Right atrium auricular region (tissue), 2 donors: Measurements from ENCODE around the gene YPEL1. TPM values are rescaled to one million over a fixed set of nuclear protein-coding genes. Genes with fewer than 3 reads are reported as not detected.

Experiments used
- DNase-seq: peaks from one replicate; pipeline ENCODE4 v3.0.0-alpha.2; 2019; ENCODE audit warnings: low spot score
- H3K27ac ChIP-seq, 2 donors: fragments of 200-600 bp; sonication (generic); 1 replicate in 1 of 2; 2 replicates in 1 of 2; pipeline ENCODE4 v1.5.1; 2016 to 2019
- H3K27me3 ChIP-seq, 2 donors: fragments of 200-600 bp; sonication (generic); one replicate each; pipeline versions ENCODE4 v1.5.1 to v1.6.0; 2017 to 2019
- H3K36me3 ChIP-seq: fragments of 200-600 bp; sonication (generic); one replicate; pipeline ENCODE4 v1.5.1; 2016
- H3K4me1 ChIP-seq, 2 donors: fragments of 200-600 bp; sonication (generic); one replicate each; pipeline versions ENCODE4 v1.5.1 to v1.6.0; 2017 to 2019
- H3K4me3 ChIP-seq, 2 donors: fragments of 200-600 bp; sonication (generic); 1 replicate in 1 of 2; 2 replicates in 1 of 2; pipeline ENCODE4 v1.5.1; 2017 to 2019; ENCODE audit warnings: mild to moderate bottlenecking in 1 of 2, moderate library complexity in 1 of 2
- H3K9me3 ChIP-seq, 2 donors: fragments of 200-600 bp; sonication (generic); one replicate each; pipeline ENCODE4 v1.5.1; 2019
- total RNA-seq, 2 donors: library from RNA; depleted of rRNA; stranded (reverse); fragments of >200 nt; gene quantifications; one replicate each; pipeline ENCODE4 v1.1.0, GENCODE V29; 2016
- TF ChIP-seq, protein P1 (sequence below), 2 donors: fragments of 200-600 bp; sonication (generic); IDR thresholded peaks; one replicate each; pipeline ENCODE4 v1.5.1; 2019; ENCODE audit warnings: antibody characterized with exemption in 2 of 2

YPEL1 gene
- total RNA-seq, 2 donors from 2014 or later: 5.0 to 11.5 TPM

DNA sequence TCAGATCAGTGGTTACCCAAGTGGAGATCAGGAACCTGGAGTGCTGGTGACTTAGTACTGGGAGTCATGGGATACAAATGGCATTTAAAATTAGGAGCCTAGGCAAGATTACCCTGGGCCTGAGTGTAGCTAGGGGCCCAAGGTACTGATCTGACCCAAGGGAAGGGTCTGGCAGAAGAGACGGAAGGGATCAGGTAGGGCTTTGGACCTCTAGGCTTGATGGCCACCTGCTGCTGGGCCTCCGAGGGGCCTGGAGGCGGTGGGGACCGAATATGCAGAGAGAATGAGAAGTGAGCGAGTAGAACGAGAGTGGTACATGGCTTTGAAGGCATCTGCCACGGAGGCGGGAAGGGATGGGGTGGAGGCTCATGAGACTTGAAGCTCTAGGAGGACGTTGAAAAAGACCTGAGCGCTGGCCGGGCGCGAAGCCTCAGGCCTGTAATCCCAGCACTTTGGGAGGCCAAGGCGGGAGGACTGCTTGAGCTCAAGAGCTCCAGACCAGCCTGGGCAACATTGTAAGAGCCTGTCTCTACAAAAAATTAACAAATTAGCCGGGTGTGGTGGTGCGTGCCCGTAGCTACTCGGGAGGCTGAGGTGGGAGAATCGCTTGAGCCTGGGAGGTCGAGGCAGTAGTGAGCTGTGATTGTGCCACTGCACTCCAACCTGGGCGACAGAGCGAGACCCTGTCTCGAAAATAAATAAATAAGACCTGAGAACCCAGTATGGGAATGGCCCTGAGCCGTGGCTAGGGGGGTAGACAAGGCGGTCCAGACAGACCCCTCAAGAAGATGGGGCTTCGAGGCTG lies 70.3 kb downstream of the YPEL1 start:
- Histone ChIP-seq H3K9me3 (no peaks in the 10 kb centered on the region), H3K27ac (peak overlapping the region; percentile 91 to 92), H3K36me3 (peaks cover 1% of the 10 kb centered on the region), H3K4me3 (peak overlapping the region; percentile 66 to 70), H3K27me3 (no peaks in the 10 kb centered on the region), H3K4me1 (peaks cover 0 to 17% of the 10 kb centered on the region in 2 donors)
- TF ChIP-seq, protein P1, sequence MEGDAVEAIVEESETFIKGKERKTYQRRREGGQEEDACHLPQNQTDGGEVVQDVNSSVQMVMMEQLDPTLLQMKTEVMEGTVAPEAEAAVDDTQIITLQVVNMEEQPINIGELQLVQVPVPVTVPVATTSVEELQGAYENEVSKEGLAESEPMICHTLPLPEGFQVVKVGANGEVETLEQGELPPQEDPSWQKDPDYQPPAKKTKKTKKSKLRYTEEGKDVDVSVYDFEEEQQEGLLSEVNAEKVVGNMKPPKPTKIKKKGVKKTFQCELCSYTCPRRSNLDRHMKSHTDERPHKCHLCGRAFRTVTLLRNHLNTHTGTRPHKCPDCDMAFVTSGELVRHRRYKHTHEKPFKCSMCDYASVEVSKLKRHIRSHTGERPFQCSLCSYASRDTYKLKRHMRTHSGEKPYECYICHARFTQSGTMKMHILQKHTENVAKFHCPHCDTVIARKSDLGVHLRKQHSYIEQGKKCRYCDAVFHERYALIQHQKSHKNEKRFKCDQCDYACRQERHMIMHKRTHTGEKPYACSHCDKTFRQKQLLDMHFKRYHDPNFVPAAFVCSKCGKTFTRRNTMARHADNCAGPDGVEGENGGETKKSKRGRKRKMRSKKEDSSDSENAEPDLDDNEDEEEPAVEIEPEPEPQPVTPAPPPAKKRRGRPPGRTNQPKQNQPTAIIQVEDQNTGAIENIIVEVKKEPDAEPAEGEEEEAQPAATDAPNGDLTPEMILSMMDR (IDR thresholded peaks at IDR 0.05): no peak
- no peak for DNase-seq

DNA sequence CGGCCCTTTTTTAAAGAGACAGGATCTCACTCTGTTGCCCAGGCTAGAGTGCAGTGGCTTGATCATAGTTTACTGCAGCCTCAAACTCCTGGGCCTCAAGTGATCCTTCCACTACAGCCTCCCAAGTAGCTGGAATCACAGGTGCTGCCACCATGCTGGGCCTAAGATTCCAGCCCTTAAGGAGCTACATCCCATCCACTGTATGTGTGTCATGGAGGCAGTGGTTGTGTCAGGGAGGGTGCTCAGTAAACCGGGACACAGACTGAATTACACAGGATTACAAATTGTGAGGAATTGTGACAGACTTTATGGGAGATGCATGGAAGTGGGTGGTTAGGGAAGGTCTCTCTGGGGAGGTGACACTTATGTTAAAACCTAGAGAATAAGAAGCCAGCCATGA lies 71.9 kb downstream of the YPEL1 start:
- H3K4me3 ChIP-seq: no peak overlapping the region
- H3K4me1 ChIP-seq: peaks cover 0 to 17% of the 10 kb centered on the region in 2 donors
- H3K9me3 ChIP-seq: no peaks in the 10 kb centered on the region
- TF ChIP-seq, protein P1 (IDR thresholded peaks at IDR 0.05): no peak
- DNase-seq: no peak
- no peaks in the 10 kb centered on the region for H3K27me3 ChIP-seq
- no peak overlapping the region for H3K27ac ChIP-seq
- no peaks in the 10 kb centered on the region for H3K36me3 ChIP-seq

DNA sequence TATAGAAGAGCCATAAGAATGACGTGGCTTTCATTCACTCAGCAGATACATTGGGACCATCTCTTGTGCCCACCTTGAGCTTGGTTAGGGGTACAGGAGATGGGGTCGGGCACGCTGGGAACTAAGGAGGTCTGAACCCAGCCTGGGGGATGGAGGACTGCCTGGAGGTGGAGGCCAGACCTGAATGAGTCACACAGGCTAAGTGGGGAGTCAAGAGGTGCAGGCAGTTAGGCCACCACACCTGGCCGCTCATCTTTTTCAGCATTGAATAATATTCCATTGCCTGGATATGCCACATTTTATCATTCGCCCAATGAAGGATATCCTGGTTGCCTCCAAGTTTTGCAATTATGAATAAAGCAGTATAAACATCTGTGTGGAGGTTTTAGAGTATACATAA lies 73.6 kb downstream of the YPEL1 start:
- DNase-seq: no peak
- TF ChIP-seq, protein P1 (IDR thresholded peaks at IDR 0.05): no peak
- Histone ChIP-seq H3K27ac (no peak overlapping the region), H3K9me3 (no peaks in the 10 kb centered on the region), H3K4me1 (peaks cover 0 to 26% of the 10 kb centered on the region in 2 donors), H3K4me3 (no peak overlapping the region), H3K36me3 (no peaks in the 10 kb centered on the region), H3K27me3 (no peaks in the 10 kb centered on the region)

DNA sequence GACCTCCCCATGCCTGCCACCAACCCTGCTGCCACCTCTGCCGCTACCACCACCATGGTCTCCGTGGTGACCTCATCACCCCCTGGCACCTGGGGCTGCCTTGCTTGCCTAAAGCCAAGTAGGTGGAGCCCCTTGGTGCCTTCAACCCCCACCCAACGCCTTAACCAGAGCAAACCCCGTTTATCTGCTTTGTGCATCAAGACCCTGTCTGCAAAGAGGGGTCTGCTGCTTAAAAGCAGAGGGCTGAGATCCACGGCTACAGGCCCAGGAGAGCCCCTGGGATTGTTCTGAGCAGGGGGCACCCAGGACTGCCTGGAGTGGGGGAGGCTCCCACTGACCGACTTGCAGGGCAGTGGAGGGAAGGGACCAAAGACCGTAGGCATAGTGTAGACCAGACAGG lies 74.7 kb downstream of the YPEL1 start:
- no peak overlapping the region for H3K27ac ChIP-seq
- DNase-seq: no peak
- H3K27me3 ChIP-seq: no peaks in the 10 kb centered on the region
- TF ChIP-seq, protein P1 (IDR thresholded peaks at IDR 0.05): no peak
- H3K4me1 ChIP-seq: peaks cover 0 to 19% of the 10 kb centered on the region in 2 donors
- no peaks in the 10 kb centered on the region for H3K9me3 ChIP-seq
- no peak overlapping the region for H3K4me3 ChIP-seq
- H3K36me3 ChIP-seq: no peaks in the 10 kb centered on the region

DNA sequence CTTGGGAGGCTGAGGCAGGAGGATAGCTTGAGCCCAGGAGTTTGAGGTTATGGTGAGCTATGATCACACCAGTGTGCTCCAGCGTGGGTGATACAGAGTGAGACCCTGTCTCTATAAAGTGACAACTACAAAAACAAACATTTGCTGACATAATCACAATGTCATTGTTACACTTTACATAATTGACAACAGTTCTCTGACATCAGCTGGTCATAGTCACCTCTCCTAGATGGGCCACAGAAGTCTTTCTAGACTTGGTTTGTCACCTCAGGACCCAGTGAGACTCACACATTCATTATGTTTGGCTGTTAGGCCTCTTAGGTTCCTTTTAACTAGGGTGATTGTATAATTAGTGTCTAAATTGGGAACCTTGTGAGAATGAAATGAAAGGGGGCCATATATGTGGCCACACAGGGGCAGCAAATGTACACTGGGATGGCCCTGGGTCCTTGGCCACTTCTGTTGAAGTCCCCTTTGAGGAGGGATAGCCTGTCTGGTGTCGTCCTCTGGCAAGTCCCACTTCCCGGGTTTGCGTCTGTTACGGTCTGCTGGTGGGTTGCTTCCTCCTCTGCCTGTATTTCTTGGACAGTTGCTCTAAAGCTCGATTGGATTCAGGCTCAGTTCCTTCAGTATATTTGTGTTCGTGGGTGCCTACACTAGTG lies 75.6 kb downstream of the YPEL1 start:
- Histone ChIP-seq H3K9me3 (no peaks in the 10 kb centered on the region), H3K27me3 (no peaks in the 10 kb centered on the region), H3K4me1 (peaks cover 0 to 13% of the 10 kb centered on the region in 2 donors), H3K4me3 (no peak overlapping the region), H3K27ac (no peak overlapping the region), H3K36me3 (no peaks in the 10 kb centered on the region)
- TF ChIP-seq, protein P1 (IDR thresholded peaks at IDR 0.05): no peak
- no peak for DNase-seq
